ENCODE data around the gene ZDHHC9.

DNA sequence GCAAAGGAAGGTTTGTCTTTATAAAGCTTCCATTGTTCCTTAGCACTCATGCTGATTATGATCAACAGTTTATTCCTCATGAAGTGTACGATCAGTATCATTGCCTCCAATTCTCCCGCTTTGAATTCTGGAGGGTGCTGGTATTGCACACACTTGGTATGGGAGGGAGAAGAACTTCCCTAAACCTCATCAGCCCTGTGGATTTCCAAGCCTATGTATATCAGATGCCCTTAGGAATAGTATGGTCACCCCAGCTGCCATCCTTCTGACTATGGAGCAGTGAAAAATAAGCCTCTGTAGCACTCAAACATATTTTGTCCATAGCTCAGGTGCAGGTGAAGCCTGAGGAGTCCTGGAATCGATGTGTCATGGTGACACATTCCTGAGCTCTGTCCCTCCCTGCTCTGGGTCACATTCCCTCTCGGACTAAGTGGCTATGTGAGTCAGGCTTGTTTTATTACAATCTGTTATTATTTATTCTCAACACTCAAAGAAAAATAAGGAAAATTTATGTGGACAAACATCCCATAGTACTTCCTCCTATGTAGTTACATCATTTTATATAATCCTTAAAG is 2.0 kb upstream of the ZDHHC9 start:
- TF ChIP-seq POLR2AphosphoS5 (IDR thresholded peaks at IDR 0.05) (no peak), EP300 (IDR thresholded peaks at IDR 0.05) (no peak), CTCF (IDR thresholded peaks at IDR 0.05) (no peak), POLR2A (IDR thresholded peaks at IDR 0.05; ENCODE audit: low read depth) (no peak)

All from esophagus muscularis mucosa (tissue), 4 donors.